ENCODE measurements around the gene SIK2. TPM values are rescaled to one million over a fixed set of nuclear protein-coding genes. Genes with fewer than 3 reads are reported as not detected.

SIK2 gene
- total RNA-seq, 1 donor from 2014 or later, result 16.3 TPM

DNA sequence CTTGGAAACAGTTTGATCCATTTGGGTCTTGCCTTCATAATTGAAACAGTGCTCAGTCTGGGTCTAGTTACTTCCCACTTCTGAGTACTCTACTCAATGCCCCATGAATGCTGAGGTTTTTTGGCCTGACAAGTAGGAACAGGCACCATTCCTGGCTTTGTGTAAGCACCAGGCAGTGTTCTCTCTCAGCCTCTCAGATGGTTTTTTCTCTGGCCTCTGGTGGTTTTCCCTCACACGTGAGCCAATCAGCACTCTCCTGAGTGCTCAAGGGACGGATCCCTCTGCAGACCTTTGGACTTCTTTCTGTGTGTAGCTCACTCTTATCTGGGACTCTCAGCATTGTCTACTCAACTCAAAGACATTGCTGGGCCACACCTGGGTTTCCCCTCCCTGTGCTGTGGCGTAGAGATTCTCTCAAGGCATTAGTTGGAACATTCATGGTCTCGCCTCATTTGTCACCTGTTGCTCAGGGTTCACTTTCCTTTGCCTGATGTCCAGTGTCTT is 21.3 kb downstream of the SIK2 start:
- no peaks in the 10 kb centered on the region for H3K4me1 Mint-ChIP-seq
- H3K4me1 ChIP-seq, result no peaks in the 10 kb centered on the region
- H3K79me2 ChIP-seq (ENCODE audit: low read depth), result no peaks in the 10 kb centered on the region
- H3K27ac ChIP-seq, result no peak overlapping the region
- H3K36me3 Mint-ChIP-seq, result peaks cover 34% of the 10 kb centered on the region
- H3K4me3 Mint-ChIP-seq, result no peak overlapping the region
- no peaks in the 10 kb centered on the region for H3K9me3 ChIP-seq (ENCODE audit: low read depth)
- no peaks in the 10 kb centered on the region for H3K27me3 Mint-ChIP-seq (ENCODE audit: insufficient read depth, low read depth)
- no peak overlapping the region for H3K4me2 ChIP-seq
- no peaks in the 10 kb centered on the region for H3K27me3 ChIP-seq
- H2AFZ ChIP-seq (replicated peaks), result no peak overlapping the region
- DNase-seq (ENCODE audit: low spot score), result no peak
- H3K27ac Mint-ChIP-seq, result no peak overlapping the region
- no peaks in the 10 kb centered on the region for H3F3A ChIP-seq (ENCODE audit: low read depth)
- no peaks in the 10 kb centered on the region for H4K20me1 ChIP-seq (ENCODE audit: low read depth)
- peaks cover 11% of the 10 kb centered on the region for H3K36me3 ChIP-seq
- TF ChIP-seq EZH2phosphoT487 (IDR thresholded peaks at IDR 0.05) (no peak), EZH2 (IDR thresholded peaks at IDR 0.05) (no peak)
- TF ChIP-seq, protein P1, sequence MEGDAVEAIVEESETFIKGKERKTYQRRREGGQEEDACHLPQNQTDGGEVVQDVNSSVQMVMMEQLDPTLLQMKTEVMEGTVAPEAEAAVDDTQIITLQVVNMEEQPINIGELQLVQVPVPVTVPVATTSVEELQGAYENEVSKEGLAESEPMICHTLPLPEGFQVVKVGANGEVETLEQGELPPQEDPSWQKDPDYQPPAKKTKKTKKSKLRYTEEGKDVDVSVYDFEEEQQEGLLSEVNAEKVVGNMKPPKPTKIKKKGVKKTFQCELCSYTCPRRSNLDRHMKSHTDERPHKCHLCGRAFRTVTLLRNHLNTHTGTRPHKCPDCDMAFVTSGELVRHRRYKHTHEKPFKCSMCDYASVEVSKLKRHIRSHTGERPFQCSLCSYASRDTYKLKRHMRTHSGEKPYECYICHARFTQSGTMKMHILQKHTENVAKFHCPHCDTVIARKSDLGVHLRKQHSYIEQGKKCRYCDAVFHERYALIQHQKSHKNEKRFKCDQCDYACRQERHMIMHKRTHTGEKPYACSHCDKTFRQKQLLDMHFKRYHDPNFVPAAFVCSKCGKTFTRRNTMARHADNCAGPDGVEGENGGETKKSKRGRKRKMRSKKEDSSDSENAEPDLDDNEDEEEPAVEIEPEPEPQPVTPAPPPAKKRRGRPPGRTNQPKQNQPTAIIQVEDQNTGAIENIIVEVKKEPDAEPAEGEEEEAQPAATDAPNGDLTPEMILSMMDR (IDR thresholded peaks at IDR 0.05), result no peak
- peaks cover 9% of the 10 kb centered on the region for H3K9me3 Mint-ChIP-seq
- no peak overlapping the region for H3K9ac ChIP-seq
- no peak overlapping the region for H3K4me3 ChIP-seq

DNA sequence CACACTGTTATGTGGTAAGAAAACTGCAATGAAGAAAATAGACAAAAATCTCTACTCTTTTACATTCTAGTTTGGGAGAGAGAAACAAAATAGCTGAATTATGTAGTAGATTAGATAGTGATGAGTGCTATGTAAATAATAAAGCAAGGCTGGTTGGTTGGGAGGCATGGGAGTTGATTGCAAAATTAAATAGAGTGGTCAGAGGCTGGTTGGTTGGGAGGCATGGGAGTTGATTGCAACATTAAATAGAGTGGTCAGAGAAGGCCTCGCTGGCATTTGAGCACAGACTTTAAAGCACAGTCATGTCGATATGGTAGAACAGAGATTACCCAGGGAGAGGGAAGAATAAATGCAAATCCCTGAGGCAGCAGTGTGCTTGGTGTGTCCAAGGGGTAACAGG is 22.4 kb downstream of the SIK2 start:
- Histone ChIP-seq H2AFZ (replicated peaks) (no peak overlapping the region), H3K27me3 (no peaks in the 10 kb centered on the region), H4K20me1 (ENCODE audit: low read depth) (no peaks in the 10 kb centered on the region), H3K79me2 (ENCODE audit: low read depth) (no peaks in the 10 kb centered on the region), H3F3A (ENCODE audit: low read depth) (no peaks in the 10 kb centered on the region), H3K4me2 (no peak overlapping the region), H3K4me3 (no peak overlapping the region), H3K36me3 (peaks cover 11% of the 10 kb centered on the region), H3K9me3 (ENCODE audit: low read depth) (no peaks in the 10 kb centered on the region), H3K4me1 (no peaks in the 10 kb centered on the region), H3K9ac (no peak overlapping the region), H3K27ac (no peak overlapping the region)
- DNase-seq (ENCODE audit: low spot score), result no peak
- Mint-ChIP-seq H3K4me3 (no peak overlapping the region), H3K27me3 (ENCODE audit: insufficient read depth, low read depth) (no peaks in the 10 kb centered on the region), H3K36me3 (peaks cover 41% of the 10 kb centered on the region), H3K9me3 (peaks cover 9% of the 10 kb centered on the region), H3K4me1 (no peaks in the 10 kb centered on the region), H3K27ac (no peak overlapping the region)
- no peak for TF ChIP-seq EZH2 (IDR thresholded peaks at IDR 0.05)
- TF ChIP-seq EZH2phosphoT487 (IDR thresholded peaks at IDR 0.05), result no peak

DNA sequence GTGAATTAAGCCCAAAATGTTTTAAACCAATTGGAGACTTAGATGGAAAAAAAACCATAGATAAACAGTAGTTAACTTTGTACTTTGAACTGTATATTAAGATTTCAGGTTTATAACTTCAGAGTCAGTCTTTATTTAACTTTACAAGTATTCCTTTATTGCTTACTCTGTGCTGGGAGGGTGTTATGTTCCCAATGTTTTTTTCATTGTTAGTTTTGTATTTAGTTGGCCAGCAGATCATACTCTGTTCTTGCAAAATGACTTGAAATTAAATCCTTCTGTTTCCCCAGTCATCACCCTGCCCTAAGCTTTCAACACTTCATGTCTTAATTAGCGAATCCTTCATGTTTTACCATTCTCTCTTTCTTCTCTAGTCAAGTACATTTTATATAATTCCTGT is 25.3 kb downstream of the SIK2 start:
- no peak overlapping the region for H3K27ac Mint-ChIP-seq
- H3K27ac ChIP-seq, result no peak overlapping the region
- H3K4me1 ChIP-seq, result peaks cover 14% of the 10 kb centered on the region
- H4K20me1 ChIP-seq (ENCODE audit: low read depth), result no peaks in the 10 kb centered on the region
- no peak overlapping the region for H3K9ac ChIP-seq
- H3K27me3 ChIP-seq, result no peaks in the 10 kb centered on the region
- H3K79me2 ChIP-seq (ENCODE audit: low read depth), result no peaks in the 10 kb centered on the region
- TF ChIP-seq EZH2 (IDR thresholded peaks at IDR 0.05) (no peak), EZH2phosphoT487 (IDR thresholded peaks at IDR 0.05) (no peak)
- TF ChIP-seq, protein P1 (IDR thresholded peaks at IDR 0.05), result no peak
- H3K4me2 ChIP-seq, result no peak overlapping the region
- no peaks in the 10 kb centered on the region for H3K4me1 Mint-ChIP-seq
- H3K27me3 Mint-ChIP-seq (ENCODE audit: insufficient read depth, low read depth), result no peaks in the 10 kb centered on the region
- H3K36me3 ChIP-seq, result no peaks in the 10 kb centered on the region
- H3K4me3 ChIP-seq, result no peak overlapping the region
- no peaks in the 10 kb centered on the region for H3K9me3 ChIP-seq (ENCODE audit: low read depth)
- peaks cover 7% of the 10 kb centered on the region for H3K9me3 Mint-ChIP-seq
- peaks cover 30% of the 10 kb centered on the region for H3K36me3 Mint-ChIP-seq
- H3K4me3 Mint-ChIP-seq, result no peak overlapping the region
- no peak for DNase-seq (ENCODE audit: low spot score)
- H3F3A ChIP-seq (ENCODE audit: low read depth), result no peaks in the 10 kb centered on the region
- H2AFZ ChIP-seq (replicated peaks), result no peak overlapping the region

DNA sequence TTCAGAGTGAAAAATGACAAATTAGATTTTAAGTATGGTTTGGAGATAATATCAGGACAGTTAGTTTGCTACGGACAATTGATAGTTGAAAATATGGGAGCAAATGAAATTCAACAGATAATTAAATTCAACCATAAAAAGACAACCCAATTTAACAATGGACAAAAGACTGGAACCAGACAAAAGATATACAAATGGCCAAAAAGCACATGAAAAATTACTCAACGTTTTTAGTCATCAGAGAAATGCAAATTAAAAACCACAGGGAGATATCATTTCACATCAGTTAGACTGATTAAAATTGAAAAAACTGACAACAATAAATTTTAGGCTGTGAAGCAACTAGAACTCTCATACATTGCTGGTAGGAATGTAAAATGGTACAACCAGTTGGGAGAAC is 27.2 kb downstream of the SIK2 start:
- Histone ChIP-seq H3K4me1 (peaks cover 33% of the 10 kb centered on the region), H3K27me3 (no peaks in the 10 kb centered on the region), H3K4me3 (no peak overlapping the region), H3K79me2 (ENCODE audit: low read depth) (no peaks in the 10 kb centered on the region), H3K27ac (no peak overlapping the region), H3K36me3 (no peaks in the 10 kb centered on the region), H3K4me2 (no peak overlapping the region), H2AFZ (replicated peaks) (no peak overlapping the region), H3F3A (ENCODE audit: low read depth) (peaks cover 11% of the 10 kb centered on the region), H3K9me3 (ENCODE audit: low read depth) (no peaks in the 10 kb centered on the region), H3K9ac (no peak overlapping the region), H4K20me1 (ENCODE audit: low read depth) (no peaks in the 10 kb centered on the region)
- no peaks in the 10 kb centered on the region for H3K27me3 Mint-ChIP-seq (ENCODE audit: insufficient read depth, low read depth)
- H3K4me1 Mint-ChIP-seq, result peaks cover 6% of the 10 kb centered on the region
- peaks cover 19% of the 10 kb centered on the region for H3K36me3 Mint-ChIP-seq
- no peak overlapping the region for H3K27ac Mint-ChIP-seq
- H3K9me3 Mint-ChIP-seq, result no peaks in the 10 kb centered on the region
- DNase-seq (ENCODE audit: low spot score), result no peak
- no peak overlapping the region for H3K4me3 Mint-ChIP-seq
- TF ChIP-seq, protein P1 (IDR thresholded peaks at IDR 0.05), result no peak
- TF ChIP-seq EZH2phosphoT487 (IDR thresholded peaks at IDR 0.05) (no peak), EZH2 (IDR thresholded peaks at IDR 0.05) (no peak)
